ENCODE measurements around the gene STC2.

- TF ChIP-seq POLR2A (IDR thresholded peaks at IDR 0.05): no peak
- no peak for TF ChIP-seq CTCF (IDR thresholded peaks at IDR 0.05)
- TF ChIP-seq POLR2AphosphoS5 (IDR thresholded peaks at IDR 0.05): no peak
- TF ChIP-seq EP300 (IDR thresholded peaks at IDR 0.05; ENCODE audit: low read depth): no peak
Measured at GRCh38 chr5:173326501-173326960, 1.7 kb downstream of the STC2 start.

Measured in transverse colon (tissue), 4 donors.